ENCODE results near the gene CBFA2T3. TPM values are rescaled to one million over a fixed set of nuclear protein-coding genes. Genes with fewer than 3 reads are reported as not detected.

CBFA2T3 gene
- total RNA-seq, 1 donor from 2014 or later: 0.82 TPM

GRCh38 chr16:88833086-88833485 is 143.9 kb downstream of the CBFA2T3 start:
- DNase-seq (ENCODE audit: low spot score in 2 of 2) (no peak), FAIRE-seq (no peak)

DNA sequence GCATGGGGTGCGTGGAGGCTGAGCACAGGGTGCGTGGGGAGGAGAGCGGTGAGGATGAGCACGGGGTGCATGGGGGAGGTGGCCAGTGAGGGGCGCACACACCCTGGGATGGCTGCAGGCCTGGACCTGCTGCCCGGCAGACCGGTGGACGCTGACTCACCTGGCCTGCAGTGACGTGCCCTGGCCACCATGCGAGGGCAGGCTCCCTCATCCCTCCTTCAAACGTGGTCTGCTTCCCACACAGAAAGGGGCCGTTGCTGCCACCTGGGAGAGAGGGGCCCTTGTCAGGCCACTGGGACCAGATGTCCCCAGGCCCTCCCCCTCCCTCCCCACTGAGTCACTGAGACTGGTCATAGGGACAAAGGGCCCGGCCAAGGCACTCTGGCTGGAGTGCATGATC is 145.2 kb downstream of the CBFA2T3 start:
- FAIRE-seq (no peak), DNase-seq (ENCODE audit: low spot score in 2 of 2) (no peak)

- FAIRE-seq (no peak), DNase-seq (ENCODE audit: low spot score in 2 of 2) (no peak)
Observed at GRCh38 chr16:88830783-88831182, 146.2 kb downstream of the CBFA2T3 start.

- FAIRE-seq (no peak), DNase-seq (ENCODE audit: low spot score in 2 of 2) (no peak)
Observed at GRCh38 chr16:88830258-88830657, 146.7 kb downstream of the CBFA2T3 start.

GRCh38 chr16:88828711-88829110 is 148.3 kb downstream of the CBFA2T3 start:
- DNase-seq (ENCODE audit: low spot score in 2 of 2): no peak
- no peak for FAIRE-seq

DNA sequence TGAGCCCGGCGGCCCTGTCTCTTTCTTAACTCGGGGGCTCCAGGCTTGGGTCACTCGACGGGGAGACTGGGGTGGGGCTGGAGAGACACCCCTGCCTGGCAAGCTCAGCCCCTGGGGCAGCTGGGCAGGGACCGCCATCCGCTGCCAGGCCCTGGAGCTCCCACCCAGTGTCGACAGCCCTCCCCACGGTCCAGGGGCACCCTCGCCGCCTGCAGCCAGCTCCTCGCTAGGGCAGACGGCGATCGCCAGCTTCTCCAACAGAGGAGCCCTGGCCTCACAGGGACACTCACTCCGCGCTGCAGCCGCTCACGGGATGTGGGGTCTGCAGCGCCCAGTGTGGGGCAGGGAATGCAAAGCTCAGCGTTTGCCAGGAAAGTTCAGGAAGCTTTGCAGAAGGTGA is 149.3 kb downstream of the CBFA2T3 start:
- DNase-seq (ENCODE audit: low spot score in 2 of 2) (no peak), FAIRE-seq (no peak)

DNA sequence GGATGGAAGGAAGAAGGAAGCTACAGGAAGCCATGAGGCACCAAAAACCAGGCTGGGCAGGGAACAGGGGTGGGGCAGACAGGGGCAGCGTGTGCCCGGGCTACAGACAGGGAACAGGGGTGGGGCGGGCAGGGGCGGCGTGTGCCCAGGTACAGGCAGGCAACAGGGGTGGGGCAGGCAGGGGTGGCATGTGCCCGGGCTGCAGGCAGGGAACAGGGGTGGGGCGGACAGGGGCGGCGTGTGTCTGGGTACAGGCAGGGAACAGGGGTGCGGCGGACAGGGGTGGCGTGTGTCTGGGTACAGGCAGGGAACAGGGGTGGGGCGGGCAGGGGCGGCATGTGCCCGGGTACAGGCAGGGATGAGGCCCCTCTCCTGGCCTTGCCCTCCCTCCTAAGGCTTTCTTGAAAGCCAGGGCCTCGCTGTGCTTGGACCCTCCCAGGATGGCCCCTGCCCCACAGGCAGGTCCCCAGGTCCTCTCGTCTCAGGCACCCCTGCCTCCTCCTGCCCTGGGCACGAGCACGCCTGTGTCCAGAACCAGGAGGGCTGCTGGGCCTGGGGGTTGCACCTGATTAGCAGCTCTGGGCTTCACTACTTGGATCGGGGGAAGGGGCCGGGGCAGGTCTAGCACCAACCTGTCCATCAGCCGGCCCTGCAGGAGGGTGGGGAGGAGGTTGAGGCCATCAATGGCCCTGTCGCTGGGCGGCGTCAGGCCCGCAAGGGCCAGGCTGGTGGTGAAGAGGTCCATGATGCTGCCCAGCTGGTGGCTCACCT is 150.8 kb downstream of the CBFA2T3 start:
- FAIRE-seq: no peak
- no peak for DNase-seq (ENCODE audit: low spot score in 2 of 2)

GRCh38 chr16:88825146-88825545 is 151.9 kb downstream of the CBFA2T3 start:
- FAIRE-seq (no peak), DNase-seq (ENCODE audit: low spot score in 2 of 2) (no peak)

Other genes starting within 250 kb of the CBFA2T3 start
- 4.1 TPM for gene PIEZO1, start 192.0 kb downstream of the CBFA2T3 start, total RNA-seq
- 1.2 TPM for gene CDT1, start 173.4 kb downstream of the CBFA2T3 start, total RNA-seq
- 15.9 TPM for gene APRT, start 165.3 kb downstream of the CBFA2T3 start, total RNA-seq
- gene GALNS, start 120.3 kb downstream of the CBFA2T3 start, total RNA-seq: 5.7 TPM
- 26.5 TPM for gene TRAPPC2L, start 120.1 kb downstream of the CBFA2T3 start, total RNA-seq
- not detected for gene PABPN1L, start 110.5 kb downstream of the CBFA2T3 start, total RNA-seq
- gene ACSF3, start 116.6 kb upstream of the CBFA2T3 start, total RNA-seq: 9.0 TPM
- gene CDH15, start 194.5 kb upstream of the CBFA2T3 start, total RNA-seq: 0.41 TPM
- not detected for gene SLC22A31, start 223.3 kb upstream of the CBFA2T3 start, total RNA-seq
- 14.7 TPM for gene ZNF778, start 240.5 kb upstream of the CBFA2T3 start, total RNA-seq

Measured in frontal cortex (tissue), 4 donors.